GM23248 (cell line): ENCODE measurements around the gene KLHL6. TPM values are rescaled to one million over a fixed set of nuclear protein-coding genes. Genes with fewer than 3 reads are reported as not detected.
"Not testable (repeated sequence)": the region's sequence is repeated elsewhere in the genome, so short reads cannot be mapped to it uniquely, and the experiment has no call there.

Experiments
- DNase-seq: peaks from one replicate; pipeline ENCODE4 v3.0.0-alpha.2; 2015
- H2AFZ ChIP-seq: fragments of 200-600 bp; sonication (generic); 2 replicates; pipeline ENCODE4 v1.6.1; 2016; ENCODE audit warnings: antibody characterized with exemption
- H3F3A ChIP-seq: fragments of 200-600 bp; sonication (generic); 2 replicates; pipeline ENCODE4 v1.6.1; 2016; ENCODE audit warnings: mild to moderate bottlenecking, antibody characterized with exemption, mixed run types; ENCODE audit not compliant: insufficient read depth
- H3K27ac ChIP-seq: fragments of 200-600 bp; sonication (generic); 2 replicates; pipeline ENCODE4 v1.5.1; 2016; ENCODE audit warnings: mild to moderate bottlenecking
- H3K27me3 ChIP-seq: fragments of 200-600 bp; sonication (generic); replicated peaks from 2 replicates; pipeline ENCODE4 v1.6.1; 2016; ENCODE audit warnings: mild to moderate bottlenecking; ENCODE audit not compliant: insufficient read depth
- H3K36me3 ChIP-seq: fragments of 200-600 bp; sonication (generic); 2 replicates; pipeline ENCODE4 v1.6.1; 2016; ENCODE audit warnings: low read depth, mild to moderate bottlenecking
- H3K4me1 ChIP-seq: fragments of 200-600 bp; sonication (generic); 2 replicates; pipeline ENCODE4 v1.6.1; 2016; ENCODE audit warnings: mild to moderate bottlenecking; ENCODE audit not compliant: insufficient read depth
- H3K4me2 ChIP-seq: fragments of 200-600 bp; sonication (generic); one replicate; pipeline ENCODE4 v1.6.1; 2016; ENCODE audit warnings: mild to moderate bottlenecking; ENCODE audit not compliant: unreplicated experiment
- H3K4me3 ChIP-seq: fragments of 200-600 bp; sonication (generic); 2 replicates; pipeline ENCODE4 v1.5.1; 2016; ENCODE audit warnings: mild to moderate bottlenecking
- H3K79me2 ChIP-seq: fragments of 200-600 bp; sonication (generic); 2 replicates; pipeline ENCODE4 v1.6.1; 2016; ENCODE audit warnings: mild to moderate bottlenecking; ENCODE audit not compliant: insufficient read depth
- H3K9ac ChIP-seq: fragments of 200-600 bp; sonication (generic); 2 replicates; pipeline ENCODE4 v1.6.1; 2016; ENCODE audit warnings: mild to moderate bottlenecking
- H3K9me2 ChIP-seq: fragments of 200-600 bp; sonication (generic); 2 replicates; pipeline ENCODE4 v1.6.1; 2016; ENCODE audit warnings: mixed run types, mild to moderate bottlenecking, moderate library complexity; ENCODE audit not compliant: insufficient read depth
- H3K9me3 ChIP-seq: fragments of 200-600 bp; sonication (generic); one replicate; pipeline ENCODE4 v1.6.1; 2017; ENCODE audit warnings: low read depth
- H4K20me1 ChIP-seq: fragments of 200-600 bp; sonication (generic); 2 replicates; pipeline ENCODE4 v1.6.0; 2016; ENCODE audit not compliant: insufficient read depth
- EZH2 ChIP-seq: fragments of 200-600 bp; sonication (generic); IDR thresholded peaks from 2 replicates; pipeline ENCODE4 v1.6.1; 2018; ENCODE audit warnings: antibody characterized with exemption, mild to moderate bottlenecking; ENCODE audit not compliant: insufficient read depth, poor library complexity, severe bottlenecking
- EZH2phosphoT487 ChIP-seq: fragments of 200-600 bp; sonication (generic); IDR thresholded peaks from 2 replicates; pipeline ENCODE4 v1.6.1; 2018; ENCODE audit warnings: antibody characterized with exemption, moderate library complexity, mild to moderate bottlenecking, low read depth; ENCODE audit not compliant: insufficient read depth
- WGBS, 2 experiments: methylation state at CpG; one replicate each; pipeline ENCODE4 v1.1.6; 2015 to 2017; ENCODE audit warnings: low lambda C conversion rate in 2 of 2, low coverage in 1 of 2; ENCODE audit errors: missing lambda C conversion rate in 2 of 2; 5-methylcytosine and 5-hydroxymethylcytosine counted together
- in situ Hi-C: fragments of 300-500 bp; cut with MboI; formaldehyde crosslinking; loops from 2 replicates; pipeline ENCODE4 v1.15.0; 2020
- polyA plus RNA-seq: library from polyadenylated mRNA; unstranded; fragments of >200 nt; fragmentation: Nextera tagmentation; extraction: Ambion mirVana; gene quantifications from 2 replicates; pipeline ENCODE4 v1.2.1, GENCODE V29; 2016
- total RNA-seq: library from RNA; depleted of rRNA; stranded (reverse); fragments of >200 nt; shearing (Covaris generic); gene quantifications from 2 replicates; pipeline ENCODE4 v1.2.3, GENCODE V29; 2014

KLHL6 gene
- total and polyA plus RNA-seq, 2 experiments from 2014 or later, result not detected

DNA sequence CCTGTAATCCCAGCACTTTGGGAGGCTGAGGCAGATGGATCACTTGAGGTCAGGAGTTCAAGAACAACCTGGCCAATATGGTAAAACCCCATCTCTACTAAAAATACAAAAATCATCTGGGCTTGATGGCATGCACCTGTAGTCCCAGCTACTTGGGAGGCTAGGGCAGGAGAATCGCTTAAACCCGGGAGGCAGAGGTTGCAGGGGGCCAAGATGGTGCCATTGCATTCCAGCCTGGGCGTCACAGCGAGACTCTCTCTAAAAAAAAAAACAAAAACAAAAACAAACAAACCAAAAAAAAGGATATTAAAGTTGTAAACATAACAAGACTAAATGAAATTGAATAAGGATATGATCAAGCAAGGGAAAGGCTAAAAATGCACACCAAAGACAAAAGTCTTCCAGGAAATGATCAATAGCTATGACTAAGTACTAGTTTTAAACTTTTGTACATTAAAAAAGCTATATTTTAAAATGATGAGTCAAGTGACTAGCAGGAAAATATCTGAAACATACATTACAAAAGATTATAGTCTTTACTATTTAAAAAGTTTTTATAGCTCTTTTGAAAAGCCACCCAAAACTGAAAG, 28.6 kb downstream of the KLHL6 start:
- no peaks in the 10 kb centered on the region for H3K79me2 ChIP-seq
- in situ Hi-C loops, result no loop called here
- H3K27ac ChIP-seq, result no peak overlapping the region
- no peak overlapping the region for H2AFZ ChIP-seq
- H3K9me3 ChIP-seq, result no peaks in the 10 kb centered on the region
- H3K4me3 ChIP-seq, result no peak overlapping the region
- TF ChIP-seq EZH2, result no peak
- no peak for TF ChIP-seq EZH2phosphoT487
- H3K9me2 ChIP-seq, result no peaks in the 10 kb centered on the region
- H3K9ac ChIP-seq, result no peak overlapping the region
- H3K27me3 ChIP-seq, result no peaks in the 10 kb centered on the region; the same call in 1 of the 2 replicates
- H3F3A ChIP-seq, result no peaks in the 10 kb centered on the region
- no peaks in the 10 kb centered on the region for H3K4me1 ChIP-seq
- DNase-seq, result no peak
- H3K36me3 ChIP-seq, result no peaks in the 10 kb centered on the region
- no peaks in the 10 kb centered on the region for H4K20me1 ChIP-seq
- WGBS, 2 experiments, result 46 to 48% methylated on average over 4 of the region's 4 CpGs
- no peak overlapping the region for H3K4me2 ChIP-seq

DNA sequence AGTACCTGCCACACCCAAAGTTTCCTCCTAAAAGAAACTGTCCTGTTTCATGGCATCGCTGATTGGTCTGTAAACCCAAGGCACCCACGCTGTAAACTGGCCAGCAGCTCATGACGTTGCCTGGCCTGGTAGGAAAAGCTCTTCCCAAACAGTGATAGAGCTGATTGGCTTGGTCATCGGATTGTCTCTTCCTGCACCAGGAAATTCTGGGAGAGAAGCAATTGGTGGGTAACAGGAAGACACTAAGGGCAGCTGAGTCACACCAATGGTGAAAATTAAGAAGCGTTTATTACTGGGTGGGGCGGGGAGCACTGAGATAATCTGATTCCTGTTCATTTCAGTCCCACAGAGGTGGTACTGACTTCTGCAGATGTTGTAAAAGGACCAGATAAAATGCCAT, 31.0 kb downstream of the KLHL6 start:
- H3K27ac ChIP-seq, result no peak overlapping the region
- H4K20me1 ChIP-seq, result no peaks in the 10 kb centered on the region
- no peaks in the 10 kb centered on the region for H3K4me1 ChIP-seq
- H2AFZ ChIP-seq, result no peak overlapping the region
- H3K79me2 ChIP-seq, result no peaks in the 10 kb centered on the region
- no peaks in the 10 kb centered on the region for H3K36me3 ChIP-seq
- TF ChIP-seq EZH2phosphoT487 (no peak), EZH2 (no peak)
- no peaks in the 10 kb centered on the region for H3K9me2 ChIP-seq
- WGBS, 2 experiments, result 54 to 60% methylated on average over 6 of the region's 6 CpGs
- DNase-seq, result peak; percentile 17
- no peak overlapping the region for H3K4me2 ChIP-seq
- H3K9me3 ChIP-seq, result no peaks in the 10 kb centered on the region
- in situ Hi-C loops, result no loop called here
- H3K9ac ChIP-seq, result no peak overlapping the region
- H3K4me3 ChIP-seq, result no peak overlapping the region
- H3F3A ChIP-seq, result no peaks in the 10 kb centered on the region
- peaks cover 6% of the 10 kb centered on the region; the same call in 1 of the 2 replicates for H3K27me3 ChIP-seq

- DNase-seq, H3F3A ChIP-seq, H3K9ac ChIP-seq, H3K4me2 ChIP-seq, H4K20me1 ChIP-seq, H2AFZ ChIP-seq, H3K79me2 ChIP-seq, in situ Hi-C loops, H3K9me3 ChIP-seq, H3K27ac ChIP-seq, H3K4me1 ChIP-seq, H3K9me2 ChIP-seq, H3K36me3 ChIP-seq, H3K4me3 ChIP-seq: not testable (repeated sequence)
- 51 to 55% methylated on average over 19 of the region's 19 CpGs for WGBS, 2 experiments
- H3K27me3 ChIP-seq, result peaks cover 30% of the 10 kb centered on the region; the same call in 1 of the 2 replicates
These were observed 34.6 kb downstream of the KLHL6 start for GRCh38 chr3:183520741-183521556.

DNA sequence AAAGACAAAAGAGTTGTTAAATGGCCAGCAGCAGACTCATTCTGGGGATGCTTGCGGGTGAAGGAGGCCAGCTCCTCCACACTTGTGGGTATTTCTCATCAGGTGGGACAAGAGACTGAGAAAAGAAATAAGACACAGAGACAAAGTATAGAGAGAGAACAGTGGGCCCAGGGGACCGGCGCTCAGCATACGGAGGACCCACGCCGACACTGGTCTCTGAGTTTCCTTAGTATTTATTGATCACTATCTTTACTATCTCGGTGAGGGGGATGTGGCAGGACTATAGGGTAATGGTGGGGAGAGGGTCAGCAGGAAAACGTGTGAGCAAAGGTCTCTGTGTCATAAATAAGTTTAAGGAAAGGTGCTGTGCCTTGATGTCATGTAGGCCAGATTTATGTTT, 35.2 kb downstream of the KLHL6 start:
- H3F3A ChIP-seq, DNase-seq, in situ Hi-C loops, H3K27ac ChIP-seq, H3K9me3 ChIP-seq, H3K4me1 ChIP-seq, H2AFZ ChIP-seq, H3K9me2 ChIP-seq, H4K20me1 ChIP-seq, H3K4me2 ChIP-seq, H3K9ac ChIP-seq, H3K4me3 ChIP-seq, H3K36me3 ChIP-seq, H3K79me2 ChIP-seq: not testable (repeated sequence)
- WGBS, 2 experiments, result 52 to 55% methylated on average over 8 of the region's 8 CpGs
- H3K27me3 ChIP-seq, result peaks cover 35% of the 10 kb centered on the region; the same call in 1 of the 2 replicates
